ENCODE results near the gene RNF40.

DNA sequence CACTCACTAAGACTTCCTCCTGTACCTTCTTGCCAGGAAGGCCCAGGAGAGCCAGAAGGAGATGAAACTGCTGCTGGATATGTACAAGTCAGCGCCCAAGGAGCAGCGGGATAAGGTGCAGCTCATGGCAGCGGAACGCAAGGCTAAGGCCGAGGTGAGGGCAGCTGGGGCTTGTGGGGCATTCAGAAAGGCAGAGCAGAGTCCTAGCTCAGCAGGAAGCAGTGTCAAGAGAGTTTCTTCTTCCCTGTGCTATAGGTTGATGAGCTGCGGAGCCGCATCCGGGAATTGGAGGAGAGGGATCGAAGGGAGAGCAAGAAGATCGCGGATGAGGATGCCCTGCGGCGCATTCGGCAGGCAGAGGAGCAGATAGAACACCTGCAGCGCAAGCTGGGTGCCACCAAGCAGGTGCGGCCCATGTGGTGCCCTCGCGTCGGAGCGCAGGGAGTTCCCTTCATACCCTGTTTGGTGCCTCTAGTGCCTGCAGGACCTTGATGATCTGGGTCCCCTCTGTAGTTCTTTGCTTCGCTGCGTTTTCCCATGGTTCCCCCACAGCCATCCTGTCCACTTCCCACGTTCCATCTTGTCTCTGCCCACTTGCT lies 6.6 kb downstream of the RNF40 start:
- TF ChIP-seq, protein P1, sequence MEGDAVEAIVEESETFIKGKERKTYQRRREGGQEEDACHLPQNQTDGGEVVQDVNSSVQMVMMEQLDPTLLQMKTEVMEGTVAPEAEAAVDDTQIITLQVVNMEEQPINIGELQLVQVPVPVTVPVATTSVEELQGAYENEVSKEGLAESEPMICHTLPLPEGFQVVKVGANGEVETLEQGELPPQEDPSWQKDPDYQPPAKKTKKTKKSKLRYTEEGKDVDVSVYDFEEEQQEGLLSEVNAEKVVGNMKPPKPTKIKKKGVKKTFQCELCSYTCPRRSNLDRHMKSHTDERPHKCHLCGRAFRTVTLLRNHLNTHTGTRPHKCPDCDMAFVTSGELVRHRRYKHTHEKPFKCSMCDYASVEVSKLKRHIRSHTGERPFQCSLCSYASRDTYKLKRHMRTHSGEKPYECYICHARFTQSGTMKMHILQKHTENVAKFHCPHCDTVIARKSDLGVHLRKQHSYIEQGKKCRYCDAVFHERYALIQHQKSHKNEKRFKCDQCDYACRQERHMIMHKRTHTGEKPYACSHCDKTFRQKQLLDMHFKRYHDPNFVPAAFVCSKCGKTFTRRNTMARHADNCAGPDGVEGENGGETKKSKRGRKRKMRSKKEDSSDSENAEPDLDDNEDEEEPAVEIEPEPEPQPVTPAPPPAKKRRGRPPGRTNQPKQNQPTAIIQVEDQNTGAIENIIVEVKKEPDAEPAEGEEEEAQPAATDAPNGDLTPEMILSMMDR (IDR thresholded peaks at IDR 0.05) = no peak
- TF ChIP-seq POLR2A (IDR thresholded peaks at IDR 0.05) = no peak
- no peak for TF ChIP-seq POLR2AphosphoS5 (IDR thresholded peaks at IDR 0.05; ENCODE audit: insufficient read depth in 1 of 2, low read depth in 1 of 2)
